ENCODE measurements around the gene SMC1B.

Gene SMC1B

GRCh38 chr22:45318558-45319323 is 94.7 kb downstream of the SMC1B start:
- DNase-seq = peak; percentile 48

DNA sequence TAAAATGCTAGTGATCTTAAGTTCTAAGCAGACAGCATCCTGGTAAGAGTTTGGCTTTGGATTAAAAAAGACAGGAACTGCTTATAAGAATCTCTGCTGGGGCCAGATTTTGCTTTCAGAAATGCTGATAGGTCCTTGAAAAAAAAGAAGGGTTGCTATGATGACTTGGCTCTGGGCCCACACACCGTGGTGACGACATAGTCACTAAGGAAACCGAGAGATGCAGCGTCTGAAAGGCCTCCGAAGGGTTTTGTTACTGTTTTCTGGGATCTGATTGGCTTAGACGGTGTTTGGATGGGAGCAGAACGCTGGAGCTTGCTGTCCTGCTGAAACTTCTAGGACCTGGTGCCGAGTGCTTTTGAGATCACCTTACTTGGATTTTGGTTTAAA is 95.2 kb downstream of the SMC1B start:
- DNase-seq = peak; percentile 94

DNA sequence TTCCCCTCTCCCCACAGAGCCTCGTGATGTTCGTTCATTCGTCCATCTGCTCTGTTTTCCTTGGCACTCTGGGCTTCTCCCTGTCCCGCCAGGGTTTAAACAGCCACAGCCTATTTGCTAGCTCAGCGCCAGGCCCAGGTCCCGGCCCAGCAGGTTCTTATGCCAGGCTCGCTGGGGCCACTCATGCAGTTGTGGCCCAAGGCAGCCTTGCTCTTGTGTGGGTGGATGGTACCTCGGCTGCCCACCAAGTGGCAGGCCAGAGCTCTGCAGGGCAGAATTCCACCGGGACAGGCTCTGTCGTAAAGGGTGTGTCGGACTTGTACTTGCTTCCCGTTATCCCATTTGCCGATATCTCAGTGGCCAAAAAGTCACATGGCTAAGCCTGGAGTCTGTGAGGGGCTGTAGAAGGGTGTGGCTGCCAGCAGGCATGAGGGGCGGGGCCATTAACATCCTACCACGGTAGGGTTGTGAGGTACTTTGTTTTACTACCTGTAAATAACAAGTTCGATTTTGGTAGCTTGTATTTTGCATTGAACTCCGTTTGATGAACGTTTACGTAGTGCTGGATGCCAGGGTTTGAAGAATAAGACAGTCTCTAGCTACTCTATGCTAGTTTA is 95.7 kb downstream of the SMC1B start:
- no peak for DNase-seq

GRCh38 chr22:45316796-45317526 is 96.4 kb downstream of the SMC1B start:
- DNase-seq = no peak

DNA sequence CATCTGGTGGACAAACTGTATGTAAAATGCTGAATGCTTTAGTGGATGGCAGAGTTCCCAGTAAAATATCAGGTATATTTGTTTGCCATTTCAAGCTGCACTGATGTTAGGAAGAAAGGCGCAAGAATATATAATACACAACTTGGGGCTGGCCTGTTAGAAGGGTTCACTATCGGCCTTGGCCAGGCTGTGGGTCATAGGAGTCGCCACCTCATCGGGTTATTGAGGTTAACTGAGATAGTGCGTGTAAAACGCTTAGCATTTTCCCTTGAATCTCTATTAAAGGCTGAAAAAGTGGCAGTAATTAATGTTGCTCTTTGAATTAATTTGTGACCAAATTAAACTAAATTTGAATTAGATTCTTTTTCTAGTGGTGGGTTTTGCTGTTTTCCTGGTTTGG is 98.6 kb downstream of the SMC1B start:
- DNase-seq = no peak

GRCh38 chr22:45314054-45314721 is 99.2 kb downstream of the SMC1B start:
- DNase-seq = no peak

GRCh38 chr22:45312856-45313255 is 100.5 kb downstream of the SMC1B start:
- no peak for DNase-seq

GRCh38 chr22:45312415-45312814 is 101.0 kb downstream of the SMC1B start:
- no peak for DNase-seq

DNA sequence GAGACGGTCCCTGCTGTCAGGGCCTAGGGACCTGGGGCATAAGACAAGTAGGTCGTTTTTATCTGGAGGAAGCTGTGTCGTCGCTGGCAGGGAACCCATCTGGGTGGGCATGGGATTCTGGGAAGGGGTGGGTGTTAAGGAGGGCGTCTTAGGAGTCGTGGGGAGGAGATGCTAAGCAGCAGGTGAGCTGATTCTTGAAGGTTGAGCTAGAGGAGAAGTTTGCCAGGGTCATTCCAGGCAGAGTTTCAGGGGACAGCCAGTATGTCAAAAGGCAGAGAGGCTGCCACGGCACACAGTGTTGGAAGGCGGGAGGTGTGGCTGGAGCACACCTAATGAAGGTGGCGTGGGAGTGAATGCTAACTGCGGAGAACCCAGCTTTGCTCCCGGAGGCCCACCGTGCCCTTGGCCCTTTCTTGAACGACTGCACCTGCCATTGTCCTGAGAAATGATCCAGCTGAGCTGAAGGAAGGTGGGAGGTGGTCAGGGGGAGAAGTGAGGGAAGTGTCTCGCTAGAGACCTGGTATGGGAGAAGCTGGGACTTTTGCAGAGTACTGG is 102.3 kb downstream of the SMC1B start:
- DNase-seq = no peak

GRCh38 chr22:45310331-45310976 is 102.9 kb downstream of the SMC1B start:
- DNase-seq = no peak

GRCh38 chr22:45309422-45310227 is 103.8 kb downstream of the SMC1B start, which contains the start of gene FAM118A:
FAM118A (plus strand) TSS chr22:45309934; CDS start chr22:45322380, 12,446 bp downstream.
- peak; percentile 89 for DNase-seq

DNA sequence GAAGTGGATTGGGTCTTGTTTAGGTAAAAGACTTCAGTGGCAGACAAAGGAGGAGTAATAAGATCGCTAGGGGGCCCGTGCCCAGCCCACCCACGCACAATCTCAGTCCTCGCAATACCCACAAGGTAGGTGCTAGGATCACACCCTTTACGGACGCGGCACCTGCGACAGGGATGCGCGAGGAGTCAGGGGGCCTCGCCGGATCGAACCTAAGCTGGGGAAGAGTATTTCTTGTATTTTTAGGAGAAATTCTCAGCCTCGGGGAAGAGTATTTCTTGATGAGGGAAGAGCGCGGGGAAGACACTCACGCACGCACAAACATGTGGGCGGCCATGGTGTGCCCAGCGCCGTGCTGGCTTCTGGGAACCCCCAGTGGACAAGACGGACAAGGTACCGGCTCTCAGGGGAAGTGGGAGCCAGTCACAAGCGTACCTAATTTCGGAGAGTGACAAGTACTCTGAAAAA is 104.4 kb downstream of the SMC1B start:
- DNase-seq = no peak

- DNase-seq = no peak
Measured at GRCh38 chr22:45308391-45308956, 104.9 kb downstream of the SMC1B start.

- no peak for DNase-seq
Measured at GRCh38 chr22:45306139-45306538, 107.3 kb downstream of the SMC1B start.

DNA sequence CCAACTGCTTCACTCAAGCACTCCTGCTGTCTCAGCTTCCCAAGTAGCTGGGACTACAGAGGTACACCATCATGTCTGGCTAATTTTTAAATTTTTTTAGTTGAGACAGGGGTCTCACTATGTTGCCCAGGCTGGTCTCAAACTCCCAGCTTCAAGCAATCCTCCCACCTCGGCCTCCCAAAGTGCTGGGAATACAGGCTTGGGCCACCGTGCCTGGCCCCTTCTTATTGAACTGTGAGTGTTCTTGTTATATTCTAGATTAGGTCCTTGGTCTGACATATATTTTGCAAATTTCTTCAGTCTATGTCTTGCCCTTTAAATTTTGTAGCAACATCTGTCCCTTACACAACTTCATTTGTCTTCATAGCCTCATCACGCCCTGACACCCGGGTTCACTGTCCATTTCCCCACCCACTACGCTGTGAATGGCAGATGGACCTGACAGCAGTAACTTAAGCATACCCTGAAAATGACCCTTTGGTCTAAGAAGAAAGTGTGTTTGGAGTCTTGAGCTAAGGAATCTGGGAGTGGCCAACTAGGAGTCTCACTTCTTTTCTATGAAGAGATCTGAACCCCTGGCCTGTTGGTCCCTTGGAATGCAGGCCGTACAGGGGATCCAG is 107.8 kb downstream of the SMC1B start:
- DNase-seq = no peak

GRCh38 chr22:45304971-45305370 is 108.4 kb downstream of the SMC1B start:
- DNase-seq = no peak

DNA sequence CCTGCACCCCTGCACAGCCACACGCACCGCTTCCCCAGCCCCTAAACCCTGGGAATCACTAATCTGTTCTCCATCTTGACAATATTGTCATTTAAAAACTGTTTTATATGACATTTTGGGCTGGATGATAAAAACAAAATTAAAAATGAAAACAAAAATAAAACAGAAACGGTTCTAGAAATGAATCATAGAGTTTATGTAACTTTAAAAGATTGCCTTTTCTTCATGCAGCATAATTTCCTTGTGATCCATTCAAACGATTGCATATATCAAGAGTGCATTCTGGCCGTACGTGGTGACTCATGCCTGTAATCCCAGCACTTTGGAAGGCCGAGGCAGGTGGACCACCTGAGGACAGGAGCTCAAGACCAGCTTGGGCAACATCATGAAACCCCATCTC is 110.2 kb downstream of the SMC1B start:
- no peak for DNase-seq

DNA sequence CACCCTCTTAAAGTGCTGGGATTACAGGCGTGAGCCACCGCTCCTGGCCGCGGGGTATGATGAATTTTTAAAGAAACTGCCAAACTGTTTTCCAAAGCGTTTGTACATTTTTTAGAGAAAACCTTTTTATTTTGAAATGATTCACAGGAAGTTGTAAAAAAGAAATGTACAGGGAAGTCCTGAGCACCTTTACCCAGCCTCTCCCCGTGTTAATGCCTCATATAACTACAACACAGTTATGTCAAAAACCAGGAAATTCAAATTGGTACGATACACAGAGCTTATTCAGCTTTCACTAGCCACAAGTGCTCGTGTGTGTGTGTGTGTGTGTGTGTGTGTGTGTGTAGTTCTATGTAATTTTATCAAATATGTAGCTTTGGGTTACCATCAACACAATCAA is 110.6 kb downstream of the SMC1B start:
- DNase-seq = no peak

- no peak for DNase-seq
Measured at GRCh38 chr22:45298934-45299505, 114.4 kb downstream of the SMC1B start.

DNA sequence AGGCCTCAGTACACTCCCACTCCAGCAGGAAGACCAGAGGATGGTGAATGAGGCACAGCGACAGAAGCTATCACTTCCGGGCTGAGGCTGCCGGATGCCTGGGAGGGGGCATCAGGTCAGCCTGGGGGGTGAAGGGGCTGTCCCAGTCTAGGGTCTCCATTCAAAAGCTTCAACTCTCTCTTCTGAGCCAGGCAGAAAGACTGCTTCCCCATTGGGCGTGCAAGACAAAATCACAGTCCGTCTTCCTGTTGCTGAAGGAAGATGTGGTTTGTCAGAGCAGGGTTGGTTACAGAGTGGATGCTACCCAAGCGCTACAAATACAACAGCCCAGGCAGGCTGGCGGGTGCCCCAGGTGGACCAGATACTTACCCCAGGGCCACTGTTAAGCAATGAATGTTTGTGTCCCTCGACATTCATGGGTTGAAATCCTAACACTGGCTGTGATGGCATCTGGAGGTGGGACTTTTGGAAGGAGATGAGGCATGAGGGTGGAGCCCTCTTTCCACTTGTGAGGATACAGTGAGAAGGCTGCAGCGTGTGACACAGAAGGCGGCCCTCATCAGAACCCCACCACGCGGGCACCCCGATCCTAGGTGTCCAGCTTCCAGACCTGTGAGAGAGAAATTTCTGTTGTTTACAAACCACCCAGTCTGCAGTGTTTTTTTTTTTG is 116.6 kb downstream of the SMC1B start:
- DNase-seq = no peak

Measured in fibroblast of upper back skin (primary cell).